Esophagus (tissue), 2 donors: ENCODE results near the gene ANTXR1. TPM values are rescaled to one million over a fixed set of nuclear protein-coding genes. Genes with fewer than 3 reads are reported as not detected.

Experiments
- H3K27ac ChIP-seq, 2 donors: one replicate each; pipeline ENCODE4 v1.5.1; 2013; ENCODE audit warnings: low read depth in 2 of 2, mild to moderate bottlenecking in 2 of 2, inconsistent platforms in 1 of 2, low read length in 1 of 2, moderate library complexity in 1 of 2
- H3K27me3 ChIP-seq, 2 donors: one replicate each; pipeline ENCODE4 v1.6.1; 2013; ENCODE audit warnings: low read length in 2 of 2, control low read depth in 1 of 2, mild to moderate bottlenecking in 1 of 2; ENCODE audit not compliant: insufficient read depth in 2 of 2, control insufficient read depth in 1 of 2
- H3K36me3 ChIP-seq, 2 donors: one replicate each; pipeline ENCODE4 v1.6.1; 2013; ENCODE audit warnings: low read length in 1 of 2; ENCODE audit not compliant: control insufficient read depth in 2 of 2, insufficient read depth in 2 of 2
- H3K4me1 ChIP-seq, 2 donors: one replicate each; pipeline ENCODE4 v1.6.1; 2013; ENCODE audit warnings: low read length in 1 of 2; ENCODE audit not compliant: control insufficient read depth in 2 of 2, insufficient read depth in 2 of 2
- H3K4me3 ChIP-seq, 2 donors: one replicate each; pipeline ENCODE4 v1.5.1; 2013; ENCODE audit warnings: low read length in 2 of 2, mild to moderate bottlenecking in 2 of 2, low read depth in 1 of 2, moderate library complexity in 1 of 2
- H3K9me3 ChIP-seq, 2 donors: one replicate each; pipeline ENCODE4 v1.6.1; 2013; ENCODE audit warnings: mild to moderate bottlenecking in 2 of 2, low read depth in 1 of 2, low read length in 1 of 2, moderate library complexity in 1 of 2; ENCODE audit not compliant: control insufficient read depth in 2 of 2, insufficient read depth in 1 of 2
- WGBS, 2 donors: extraction: QIAGEN DNeasy Blood & Tissue Kit; methylation state at CpG; one replicate each; pipeline ENCODE4 v1.1.7; 2013; 5-methylcytosine and 5-hydroxymethylcytosine counted together
- polyA plus RNA-seq, 2 donors: library from polyadenylated mRNA; stranded (reverse); fragments of 200-250 nt; gene quantifications; one replicate each; pipeline ENCODE4 v1.2.3, GENCODE V29; 2013
- donor health status: healthy with polysubstance abuse.
- donor health status: Bipolar disorder and iron deficiency.

ANTXR1 gene
- polyA plus RNA-seq, 2 donors: 5.0 to 8.5 TPM

DNA sequence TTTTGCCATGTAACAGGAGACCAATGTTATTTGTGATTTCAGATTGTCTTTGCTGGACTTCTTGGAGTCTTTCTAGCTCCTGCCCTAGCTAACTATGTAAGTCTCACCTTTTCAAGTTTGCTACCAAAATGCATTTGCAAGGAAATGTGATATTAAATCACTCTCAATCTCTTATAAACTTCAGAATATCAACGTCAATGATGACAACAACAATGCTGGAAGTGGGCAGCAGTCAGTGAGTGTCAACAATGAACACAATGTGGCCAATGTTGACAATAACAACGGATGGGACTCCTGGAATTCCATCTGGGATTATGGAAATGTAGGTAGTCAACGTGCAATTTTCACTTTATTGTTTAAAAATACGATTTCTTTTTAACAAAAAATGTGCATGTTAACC is 35.5 kb upstream of the ANTXR1 start:
- H3K9me3 ChIP-seq: no peaks in the 10 kb centered on the region
- no peak overlapping the region for H3K4me3 ChIP-seq
- no peaks in the 10 kb centered on the region for H3K36me3 ChIP-seq
- 75 to 79% methylated on average over 4 of the region's 4 CpGs for WGBS, 2 donors
- no peak overlapping the region for H3K27ac ChIP-seq
- no peaks in the 10 kb centered on the region for H3K4me1 ChIP-seq
- H3K27me3 ChIP-seq: no peaks in the 10 kb centered on the region

DNA sequence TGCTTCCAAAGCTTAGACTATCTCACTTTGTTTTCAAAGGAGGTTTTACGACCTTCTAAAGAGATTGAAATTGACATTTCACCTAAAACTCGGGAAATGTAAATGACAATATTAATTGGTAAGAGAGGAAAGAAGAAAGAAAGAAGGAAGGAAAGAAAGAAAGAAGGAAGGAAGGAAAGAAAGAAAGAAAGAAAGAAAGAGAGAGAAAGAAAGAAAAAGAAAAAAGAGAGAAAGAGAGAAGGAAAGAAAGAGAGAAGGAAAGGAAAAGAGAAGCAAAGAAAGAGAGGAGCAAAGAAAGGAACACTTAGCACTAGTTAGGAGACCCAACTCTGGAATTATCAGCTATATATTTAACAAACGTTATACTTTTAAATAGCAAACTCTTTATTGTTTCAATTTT is 34.9 kb upstream of the ANTXR1 start:
- Histone ChIP-seq H3K4me1 (no peaks in the 10 kb centered on the region), H3K27me3 (no peaks in the 10 kb centered on the region), H3K4me3 (no peak overlapping the region), H3K9me3 (no peaks in the 10 kb centered on the region), H3K36me3 (no peaks in the 10 kb centered on the region), H3K27ac (no peak overlapping the region)
- WGBS, 2 donors: 62 to 68% methylated on average over 3 of the region's 3 CpGs

DNA sequence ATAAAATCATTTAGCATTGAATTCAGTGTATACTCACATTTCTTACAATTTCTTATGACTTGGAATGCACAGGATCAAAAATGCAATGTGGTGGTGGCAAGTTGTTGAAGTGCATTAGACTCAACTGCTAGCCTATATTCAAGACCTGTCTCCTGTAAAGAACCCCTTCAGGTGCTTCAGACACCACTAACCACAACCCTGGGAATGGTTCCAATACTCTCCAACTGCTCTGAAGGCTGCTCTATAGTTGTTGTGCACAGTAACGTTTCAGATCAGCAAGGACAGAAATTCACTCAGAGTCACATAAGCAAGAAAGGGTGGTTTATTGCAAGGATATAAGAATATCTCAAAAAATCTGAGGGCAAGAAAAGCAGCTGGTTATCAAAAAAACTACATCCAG is 32.0 kb upstream of the ANTXR1 start:
- Histone ChIP-seq H3K27ac (no peak overlapping the region), H3K36me3 (no peaks in the 10 kb centered on the region), H3K9me3 (no peaks in the 10 kb centered on the region), H3K4me1 (no peaks in the 10 kb centered on the region), H3K4me3 (no peak overlapping the region), H3K27me3 (no peaks in the 10 kb centered on the region)
- WGBS, 2 donors: 55 to 58% methylated on average over 1 of the region's 1 CpG

DNA sequence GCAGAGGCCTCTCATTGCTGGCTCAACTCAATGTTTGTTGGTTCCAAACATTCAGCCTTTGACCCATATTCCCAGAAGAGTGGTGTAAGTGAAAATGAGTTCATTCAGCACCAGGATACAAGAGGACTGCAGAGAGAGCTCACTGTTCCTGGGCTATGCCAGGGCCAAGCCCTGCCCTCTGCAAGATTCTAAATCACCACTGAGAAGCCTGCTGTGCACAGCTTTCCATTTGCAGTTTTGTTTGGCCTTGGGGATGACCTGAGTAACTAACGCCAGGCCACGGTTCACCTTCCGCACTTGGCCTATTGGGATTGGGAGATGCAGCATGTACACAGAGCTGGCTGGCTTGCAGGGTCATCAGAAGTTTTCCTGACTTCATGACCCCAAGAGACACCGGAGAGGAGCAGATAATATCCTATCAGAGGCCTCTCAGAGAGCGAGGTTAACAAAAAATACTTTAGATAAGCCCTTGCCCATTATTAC is 25.9 kb upstream of the ANTXR1 start:
- no peaks in the 10 kb centered on the region for H3K9me3 ChIP-seq
- H3K4me3 ChIP-seq: no peak overlapping the region
- no peak overlapping the region for H3K27ac ChIP-seq
- no peaks in the 10 kb centered on the region for H3K4me1 ChIP-seq
- no peaks in the 10 kb centered on the region for H3K27me3 ChIP-seq
- H3K36me3 ChIP-seq: no peaks in the 10 kb centered on the region
- WGBS, 2 donors: 72 to 84% methylated on average over 5 of the region's 5 CpGs

DNA sequence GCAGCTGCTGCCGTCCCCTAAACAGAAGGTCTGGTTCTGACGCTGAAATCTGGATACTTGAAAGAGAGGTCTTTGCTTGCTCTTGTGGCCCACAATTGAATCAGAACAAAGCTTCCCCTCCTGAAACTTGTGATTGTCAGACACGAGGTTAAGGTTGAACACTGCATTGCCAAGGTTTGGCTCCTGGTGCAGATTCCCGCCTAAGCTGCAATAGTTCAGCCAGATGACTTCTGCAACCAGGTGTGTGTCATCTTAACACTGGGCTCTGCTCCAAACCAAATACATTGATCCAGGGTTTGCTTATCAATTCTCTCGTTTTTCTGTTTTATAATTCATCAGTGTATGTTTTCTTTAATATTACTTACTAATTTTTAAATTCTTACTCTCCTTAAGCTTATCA is 23.9 kb upstream of the ANTXR1 start:
- H3K4me1 ChIP-seq: no peaks in the 10 kb centered on the region
- WGBS, 2 donors: 38 to 42% methylated on average over 5 of the region's 5 CpGs
- no peak overlapping the region for H3K4me3 ChIP-seq
- no peak overlapping the region for H3K27ac ChIP-seq
- H3K27me3 ChIP-seq: no peaks in the 10 kb centered on the region
- no peaks in the 10 kb centered on the region for H3K9me3 ChIP-seq
- no peaks in the 10 kb centered on the region for H3K36me3 ChIP-seq

DNA sequence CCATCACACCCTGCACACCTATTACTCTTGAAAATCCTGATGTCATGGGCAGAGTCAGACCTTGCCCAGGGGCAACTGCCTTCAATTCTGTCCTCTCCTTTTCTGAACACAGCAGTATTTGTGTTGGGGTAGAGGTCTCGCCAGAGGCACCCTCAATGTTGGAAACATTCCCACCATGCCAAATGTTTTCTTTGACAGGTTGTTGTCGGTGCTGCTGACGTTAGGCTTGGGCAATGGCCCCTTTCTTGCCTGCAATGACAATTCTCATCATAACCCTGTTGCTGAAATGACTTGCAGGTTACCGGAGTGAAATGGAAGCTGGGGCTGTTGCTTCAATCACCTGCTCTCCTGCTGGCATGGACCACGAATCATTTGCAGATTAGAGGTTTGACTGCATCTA is 20.6 kb upstream of the ANTXR1 start:
- Histone ChIP-seq H3K27me3 (no peaks in the 10 kb centered on the region), H3K4me1 (no peaks in the 10 kb centered on the region), H3K9me3 (no peaks in the 10 kb centered on the region), H3K36me3 (no peaks in the 10 kb centered on the region), H3K4me3 (no peak overlapping the region), H3K27ac (no peak overlapping the region)
- 90 to 93% methylated on average over 5 of the region's 5 CpGs for WGBS, 2 donors

DNA sequence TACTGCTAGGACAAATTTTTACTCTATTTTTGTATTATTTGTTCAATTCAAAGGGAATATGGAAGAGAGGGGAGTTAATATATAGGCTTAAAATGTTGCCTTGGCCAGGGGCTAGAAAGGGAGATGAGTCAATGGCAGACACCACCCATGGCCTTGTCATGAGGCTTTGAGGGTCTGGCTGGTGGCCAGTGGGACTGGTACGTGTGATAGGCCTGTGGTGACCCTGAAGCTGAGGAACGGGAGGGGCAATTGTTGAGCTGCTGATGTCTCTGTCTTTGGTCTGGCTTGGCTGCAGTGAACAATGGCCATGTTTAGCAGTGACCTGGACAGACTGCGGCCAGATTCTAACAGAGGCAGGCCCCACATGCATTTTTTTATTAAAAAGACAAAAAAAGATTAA is 20.0 kb upstream of the ANTXR1 start:
- H3K4me1 ChIP-seq: no peaks in the 10 kb centered on the region
- WGBS, 2 donors: 73 to 74% methylated on average over 3 of the region's 3 CpGs
- H3K36me3 ChIP-seq: no peaks in the 10 kb centered on the region
- no peak overlapping the region for H3K4me3 ChIP-seq
- no peak overlapping the region for H3K27ac ChIP-seq
- no peaks in the 10 kb centered on the region for H3K9me3 ChIP-seq
- H3K27me3 ChIP-seq: no peaks in the 10 kb centered on the region

DNA sequence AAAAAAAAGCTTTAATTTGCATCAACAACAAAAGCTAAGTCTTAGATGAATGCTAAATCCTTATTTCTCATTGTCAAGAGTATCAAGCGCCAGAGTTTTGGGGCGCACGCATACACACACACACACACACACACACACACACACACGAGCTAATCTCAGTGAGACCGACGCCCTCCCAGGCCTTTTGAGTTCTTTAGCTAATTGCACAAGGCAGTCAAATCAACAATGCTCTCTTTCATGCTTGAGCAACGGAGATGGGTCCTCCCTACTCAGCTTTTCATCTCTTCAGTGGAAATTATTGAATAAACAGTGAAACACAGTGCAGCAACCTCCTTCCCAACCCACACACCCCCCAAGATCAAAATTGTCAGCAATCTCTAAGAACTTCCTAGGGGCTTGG is 19.3 kb upstream of the ANTXR1 start:
- Histone ChIP-seq H3K9me3 (no peaks in the 10 kb centered on the region), H3K27ac (no peak overlapping the region), H3K27me3 (no peaks in the 10 kb centered on the region), H3K36me3 (no peaks in the 10 kb centered on the region), H3K4me3 (no peak overlapping the region), H3K4me1 (no peaks in the 10 kb centered on the region)
- 71 to 77% methylated on average over 7 of the region's 7 CpGs for WGBS, 2 donors

DNA sequence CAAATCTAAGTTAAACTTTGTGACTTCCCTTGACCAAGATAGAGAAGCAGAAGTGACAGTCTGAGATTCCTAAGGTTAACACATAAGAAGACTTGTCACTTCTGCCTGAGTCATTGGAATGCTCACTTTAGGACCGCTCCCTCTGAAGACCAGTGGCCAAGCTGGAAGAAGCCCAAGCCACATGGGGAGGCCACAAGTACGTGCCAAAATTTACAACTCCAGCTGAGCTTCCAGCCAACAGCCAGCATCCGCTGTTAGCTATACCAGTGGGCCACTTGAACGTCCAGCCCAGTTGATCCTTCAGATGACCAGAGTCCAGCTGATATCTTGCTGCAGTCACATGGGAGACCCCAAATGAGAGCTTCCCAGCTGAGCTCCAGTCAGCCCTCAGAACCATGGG is 18.1 kb upstream of the ANTXR1 start:
- no peak overlapping the region for H3K27ac ChIP-seq
- H3K9me3 ChIP-seq: no peaks in the 10 kb centered on the region
- H3K27me3 ChIP-seq: no peaks in the 10 kb centered on the region
- WGBS, 2 donors: 64 to 68% methylated on average over 4 of the region's 4 CpGs
- no peaks in the 10 kb centered on the region for H3K36me3 ChIP-seq
- no peak overlapping the region for H3K4me3 ChIP-seq
- H3K4me1 ChIP-seq: no peaks in the 10 kb centered on the region

DNA sequence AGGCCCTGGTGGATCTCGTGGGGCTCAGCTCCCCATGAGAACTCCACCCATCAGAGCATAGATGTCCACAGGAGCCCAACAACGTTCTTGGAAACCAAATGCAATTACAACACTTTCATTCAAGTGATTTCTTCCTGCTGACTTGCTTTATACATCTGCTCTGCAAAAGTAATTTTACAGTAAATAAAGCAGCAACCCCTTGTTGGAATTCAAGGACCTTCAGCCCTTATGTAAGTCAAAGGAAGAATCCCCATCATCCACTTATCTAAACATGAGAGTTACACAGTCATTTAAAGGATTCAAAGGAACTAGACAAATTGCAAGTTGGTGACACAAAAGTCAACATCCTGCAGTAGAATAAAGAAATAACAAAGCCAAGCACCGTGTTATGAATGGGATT is 17.1 kb upstream of the ANTXR1 start:
- H3K4me3 ChIP-seq: no peak overlapping the region
- H3K9me3 ChIP-seq: no peaks in the 10 kb centered on the region
- no peaks in the 10 kb centered on the region for H3K36me3 ChIP-seq
- no peak overlapping the region for H3K27ac ChIP-seq
- WGBS, 2 donors: 32 to 42% methylated on average over 3 of the region's 3 CpGs
- no peaks in the 10 kb centered on the region for H3K4me1 ChIP-seq
- H3K27me3 ChIP-seq: no peaks in the 10 kb centered on the region
